Activated naive CD8-positive, alpha-beta T cell treated with anti-CD3 and anti-CD28 coated beads, Interleukin-2, amount 50 U/mL, for 16 hours (primary cell): Measurements from ENCODE around the gene HES7.
A peak's percentile ranks its signal among the peaks of the same experiment; 100 is the strongest.
"Not testable (repeated sequence)": the region's sequence is repeated elsewhere in the genome, so short reads cannot be mapped to it uniquely, and the experiment has no call there.

Source experiments
- DNase-seq: peaks from one replicate; pipeline ENCODE4 v3.0.0-alpha.2; 2020; ENCODE audit warnings: low read depth, low spot score

Gene HES7

GRCh38 chr17:8103549-8103948 is 20.4 kb downstream of the HES7 start:
- DNase-seq, result no peak

GRCh38 chr17:8101721-8102120 is 22.2 kb downstream of the HES7 start:
- no peak for DNase-seq

DNA sequence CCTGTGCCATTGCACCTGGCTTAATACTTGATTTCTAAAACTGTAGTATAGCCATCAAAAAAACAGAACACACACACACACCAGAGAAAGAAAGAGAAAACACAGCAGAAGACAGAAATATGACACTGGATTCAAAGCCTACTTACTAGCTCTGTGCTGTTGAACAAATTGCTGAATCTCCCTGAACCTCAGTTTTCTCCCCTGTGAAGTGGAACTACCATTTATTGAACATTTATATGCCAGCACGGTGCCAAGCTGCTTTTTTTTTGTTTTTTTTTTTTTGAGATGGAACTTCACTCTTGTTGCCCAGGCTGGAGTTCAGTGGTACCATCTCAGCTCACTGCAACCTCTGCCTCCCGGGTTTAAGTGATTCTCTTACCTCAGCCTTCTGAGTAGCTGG is 23.1 kb downstream of the HES7 start:
- no peak for DNase-seq

DNA sequence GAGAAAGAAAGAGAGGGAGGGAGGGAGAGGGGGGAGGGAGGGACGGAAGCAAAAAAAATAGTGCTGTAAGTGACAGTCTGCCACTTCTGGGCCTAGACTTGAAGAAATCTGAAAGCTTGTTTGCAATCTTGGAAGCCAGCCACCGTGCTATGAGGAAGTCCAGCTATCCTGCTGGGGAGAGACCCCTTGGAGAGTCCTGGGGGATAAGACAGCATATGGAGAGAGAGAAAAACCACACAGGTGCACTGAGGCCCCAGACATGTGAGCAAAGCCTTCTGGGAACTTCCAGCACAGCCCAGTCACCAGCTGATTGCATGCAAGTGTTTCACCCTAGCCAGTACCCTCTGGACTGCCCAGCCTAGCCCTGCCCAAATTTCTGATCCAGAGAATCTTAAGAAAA is 23.8 kb downstream of the HES7 start:
- no peak for DNase-seq

DNA sequence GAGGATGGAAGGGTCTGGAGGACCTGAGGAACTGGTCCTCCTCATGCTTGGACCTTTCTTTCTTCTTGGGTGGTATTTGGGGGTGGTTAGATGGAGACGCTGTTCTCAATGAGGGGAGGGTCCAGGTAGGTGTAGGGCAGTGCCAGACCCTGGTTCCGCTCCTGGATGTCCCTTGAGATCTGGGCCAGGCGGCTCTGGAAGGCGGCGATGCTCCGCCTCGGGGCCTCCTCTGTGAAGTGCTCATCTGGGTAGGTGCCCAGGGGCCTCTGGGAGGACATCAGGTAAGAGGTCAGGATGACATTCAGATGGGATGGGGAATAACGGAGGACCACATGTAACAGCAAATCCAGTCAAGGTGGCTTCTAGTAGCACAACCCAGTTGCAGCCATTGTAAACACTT is 27.4 kb downstream of the HES7 start:
- no peak for DNase-seq

GRCh38 chr17:8095361-8095760 is 28.5 kb downstream of the HES7 start:
- no peak for DNase-seq

- DNase-seq, result no peak
Observed at GRCh38 chr17:8091033-8091687, 32.7 kb downstream of the HES7 start.

DNA sequence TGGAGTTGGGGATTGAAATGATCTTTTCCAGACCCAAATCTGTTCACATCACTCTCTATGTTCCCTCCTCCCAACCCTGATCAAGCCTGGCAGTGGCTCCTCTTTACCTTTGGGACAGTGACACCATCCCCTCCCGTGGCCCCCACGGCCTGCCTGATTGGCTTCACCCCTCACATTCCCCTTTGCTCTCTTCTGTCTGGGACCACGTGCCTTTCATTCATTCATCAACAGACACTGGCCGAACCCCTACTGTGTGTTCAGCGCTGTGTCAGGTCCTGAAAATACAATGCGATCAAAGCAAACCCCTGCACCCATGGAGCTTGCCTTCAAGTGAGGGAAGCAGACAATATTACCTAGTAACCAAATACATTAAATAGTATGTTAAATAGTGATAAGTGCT is 34.2 kb downstream of the HES7 start:
- DNase-seq, result no peak

DNA sequence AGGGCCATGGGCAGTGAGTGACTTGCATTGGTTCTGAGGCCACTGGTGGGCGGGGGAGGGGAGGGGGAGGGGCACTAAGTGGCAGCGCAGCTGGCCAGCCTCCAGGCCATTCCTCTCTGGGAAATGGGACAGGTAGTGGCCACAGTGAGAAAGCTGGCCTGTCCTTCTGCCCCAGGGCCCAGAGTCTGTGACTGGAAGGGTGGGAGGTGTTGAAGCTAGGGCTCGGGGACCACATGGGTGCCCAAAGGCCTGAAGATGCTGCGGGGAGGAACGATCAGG is 36.0 kb downstream of the HES7 start:
- DNase-seq, result no peak

- DNase-seq, result no peak
Observed at GRCh38 chr17:8087075-8087951, 36.6 kb downstream of the HES7 start, which contains the start of gene ALOX12B. Gene ALOX12B (minus strand): TSS chr17:8087716. CDS start chr17:8087442, 274 bp downstream.

- no peak for DNase-seq
Observed at GRCh38 chr17:8084250-8084649, 39.7 kb downstream of the HES7 start.

- DNase-seq, result no peak
Observed at GRCh38 chr17:8082292-8082691, 41.6 kb downstream of the HES7 start.

GRCh38 chr17:8081876-8082275 is 42.0 kb downstream of the HES7 start:
- no peak for DNase-seq

- no peak for DNase-seq
Observed at GRCh38 chr17:8080799-8081219, 43.1 kb downstream of the HES7 start.

- no peak for DNase-seq
Observed at GRCh38 chr17:8080208-8080798, 43.6 kb downstream of the HES7 start.

GRCh38 chr17:8079291-8080207 is 44.4 kb downstream of the HES7 start:
- peak; percentile 53 for DNase-seq

DNA sequence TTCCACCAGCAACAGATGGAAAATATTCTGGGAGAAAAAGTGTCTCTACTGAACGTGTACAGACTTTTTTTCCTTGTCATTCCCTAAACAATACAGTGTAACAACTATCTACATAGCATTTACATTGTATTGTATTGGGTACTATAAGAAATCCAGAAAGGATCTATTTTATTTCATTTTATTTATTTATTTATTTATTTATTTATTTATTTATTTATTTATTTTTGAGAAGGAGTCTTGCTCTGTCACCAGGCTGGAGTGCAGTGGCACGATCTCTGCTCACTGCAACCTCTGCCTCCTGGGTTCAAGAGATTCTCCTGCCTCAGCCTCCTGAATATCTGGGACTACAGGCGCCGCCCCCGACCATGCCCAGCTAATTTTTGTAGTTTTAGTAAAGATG is 46.0 kb downstream of the HES7 start:
- not testable (repeated sequence) for DNase-seq

DNA sequence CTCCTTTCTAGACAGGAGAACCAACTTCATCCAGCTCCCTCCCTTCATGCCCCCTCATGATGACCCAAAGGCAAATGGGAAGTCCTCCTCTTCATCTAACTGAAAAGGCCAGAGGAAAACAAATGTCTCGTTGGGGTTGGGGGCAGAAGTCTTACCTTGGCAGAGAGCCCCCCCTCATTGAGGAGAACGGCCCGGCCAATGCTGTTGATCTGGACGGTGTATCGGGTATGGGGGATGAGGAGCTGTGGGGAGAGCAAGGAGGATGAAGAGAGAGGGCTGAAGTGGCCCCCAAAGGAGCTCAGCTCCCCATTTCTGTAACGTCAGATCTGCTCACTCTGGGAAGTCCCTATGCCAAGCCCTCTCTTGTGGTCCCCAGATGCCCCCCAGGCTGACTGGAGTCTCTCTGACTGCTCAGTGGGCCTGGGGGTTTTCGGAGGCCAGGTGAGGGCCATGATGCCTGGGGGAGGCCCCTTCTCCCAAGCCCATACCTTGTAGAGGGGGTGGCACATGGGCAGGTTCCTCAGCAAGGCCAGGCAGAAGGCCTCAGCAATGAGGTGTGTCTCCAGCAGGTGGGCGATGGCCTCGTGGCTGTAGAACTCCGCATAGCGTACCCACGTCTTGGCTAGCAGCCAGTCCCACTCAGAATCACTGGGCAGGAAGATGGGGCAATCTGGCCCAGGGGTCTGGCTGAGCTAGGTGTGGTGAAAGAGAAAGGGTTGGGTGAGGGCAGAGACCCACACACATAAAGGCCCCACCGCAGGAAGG is 47.2 kb downstream of the HES7 start:
- no peak for DNase-seq

- DNase-seq, result no peak
Observed at GRCh38 chr17:8075574-8076342, 48.1 kb downstream of the HES7 start.

DNA sequence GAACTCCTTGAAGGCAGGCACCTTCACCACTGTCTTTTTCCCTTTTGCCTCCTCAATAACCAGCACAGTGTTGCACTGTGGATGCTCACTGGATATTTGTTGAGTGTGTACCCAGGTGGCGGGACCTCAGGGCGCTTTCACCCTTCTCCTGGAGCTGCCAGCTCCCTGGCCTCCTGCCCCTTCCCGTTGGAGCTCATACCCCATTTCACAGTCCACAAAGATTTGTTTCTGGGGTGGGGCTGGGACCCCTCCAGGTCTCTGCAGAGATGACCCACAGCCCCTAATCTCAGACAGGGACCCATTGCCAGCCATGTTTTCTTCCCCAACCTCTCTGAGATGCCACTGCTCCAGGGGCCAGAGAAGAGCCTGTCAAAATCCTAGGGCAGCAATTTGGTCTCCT is 48.8 kb downstream of the HES7 start:
- DNase-seq, result no peak
